Measurements from ENCODE around the gene PTPRG. TPM values are rescaled to one million over a fixed set of nuclear protein-coding genes. Genes with fewer than 3 reads are reported as not detected.

PTPRG gene
- total RNA-seq, 1 donor from 2014 or later, result 25.2 TPM

DNA sequence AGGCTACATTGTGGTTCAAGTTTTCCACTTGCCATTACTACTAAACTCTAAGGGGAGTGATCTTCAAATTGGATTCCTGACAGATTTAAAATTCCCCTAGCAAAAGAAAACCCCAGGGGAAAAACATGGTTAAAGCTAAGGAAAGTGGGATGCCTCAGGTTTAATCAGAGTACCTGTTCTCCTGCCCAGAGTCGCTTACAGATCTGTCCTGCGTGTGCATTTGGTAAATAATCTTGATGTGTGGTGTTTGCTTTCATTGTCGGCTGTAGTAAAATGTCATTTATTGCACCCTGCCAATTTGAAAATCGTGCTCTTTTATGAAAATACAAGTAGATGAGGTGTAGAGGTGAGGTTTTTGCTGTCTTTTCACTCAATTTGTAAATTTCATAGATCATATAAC, 323.4 kb downstream of the PTPRG start:
- no peak for DNase-seq (ENCODE audit: low read depth)
- Histone ChIP-seq H3K4me3 (ENCODE audit: low read depth, low read length) (no peak overlapping the region), H3K27me3 (ENCODE audit: control insufficient read depth, insufficient read depth, low read length) (no peaks in the 10 kb centered on the region), H3K36me3 (ENCODE audit: control insufficient read depth, insufficient read depth, low read length) (no peaks in the 10 kb centered on the region)
- TF ChIP-seq, protein P1, sequence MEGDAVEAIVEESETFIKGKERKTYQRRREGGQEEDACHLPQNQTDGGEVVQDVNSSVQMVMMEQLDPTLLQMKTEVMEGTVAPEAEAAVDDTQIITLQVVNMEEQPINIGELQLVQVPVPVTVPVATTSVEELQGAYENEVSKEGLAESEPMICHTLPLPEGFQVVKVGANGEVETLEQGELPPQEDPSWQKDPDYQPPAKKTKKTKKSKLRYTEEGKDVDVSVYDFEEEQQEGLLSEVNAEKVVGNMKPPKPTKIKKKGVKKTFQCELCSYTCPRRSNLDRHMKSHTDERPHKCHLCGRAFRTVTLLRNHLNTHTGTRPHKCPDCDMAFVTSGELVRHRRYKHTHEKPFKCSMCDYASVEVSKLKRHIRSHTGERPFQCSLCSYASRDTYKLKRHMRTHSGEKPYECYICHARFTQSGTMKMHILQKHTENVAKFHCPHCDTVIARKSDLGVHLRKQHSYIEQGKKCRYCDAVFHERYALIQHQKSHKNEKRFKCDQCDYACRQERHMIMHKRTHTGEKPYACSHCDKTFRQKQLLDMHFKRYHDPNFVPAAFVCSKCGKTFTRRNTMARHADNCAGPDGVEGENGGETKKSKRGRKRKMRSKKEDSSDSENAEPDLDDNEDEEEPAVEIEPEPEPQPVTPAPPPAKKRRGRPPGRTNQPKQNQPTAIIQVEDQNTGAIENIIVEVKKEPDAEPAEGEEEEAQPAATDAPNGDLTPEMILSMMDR (IDR thresholded peaks at IDR 0.05; ENCODE audit: insufficient read depth, low read length, poor library complexity, severe bottlenecking), result no peak

DNA sequence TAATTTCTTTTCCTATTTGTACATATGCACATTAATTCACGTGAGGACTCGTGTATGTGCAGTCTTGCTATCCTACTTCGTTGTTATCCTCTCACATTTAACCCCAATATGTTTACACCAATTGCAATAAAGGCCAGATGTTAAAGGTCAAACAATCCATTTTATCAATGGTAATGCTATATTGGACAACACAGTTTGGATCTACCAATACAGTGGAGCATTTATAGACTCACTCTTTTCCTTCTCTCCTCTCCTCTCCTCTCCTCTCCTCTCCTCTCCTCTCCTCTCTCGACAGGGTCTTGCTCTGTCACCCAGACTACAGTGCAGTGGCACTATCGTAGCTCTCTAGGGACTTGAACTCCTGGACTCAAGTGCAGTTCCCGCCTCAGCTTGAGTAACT, 324.0 kb downstream of the PTPRG start:
- TF ChIP-seq, protein P1 (IDR thresholded peaks at IDR 0.05; ENCODE audit: insufficient read depth, low read length, poor library complexity, severe bottlenecking), result no peak
- no peaks in the 10 kb centered on the region for H3K36me3 ChIP-seq (ENCODE audit: control insufficient read depth, insufficient read depth, low read length)
- no peak overlapping the region for H3K4me3 ChIP-seq (ENCODE audit: low read depth, low read length)
- no peak for DNase-seq (ENCODE audit: low read depth)
- no peaks in the 10 kb centered on the region for H3K27me3 ChIP-seq (ENCODE audit: control insufficient read depth, insufficient read depth, low read length)

DNA sequence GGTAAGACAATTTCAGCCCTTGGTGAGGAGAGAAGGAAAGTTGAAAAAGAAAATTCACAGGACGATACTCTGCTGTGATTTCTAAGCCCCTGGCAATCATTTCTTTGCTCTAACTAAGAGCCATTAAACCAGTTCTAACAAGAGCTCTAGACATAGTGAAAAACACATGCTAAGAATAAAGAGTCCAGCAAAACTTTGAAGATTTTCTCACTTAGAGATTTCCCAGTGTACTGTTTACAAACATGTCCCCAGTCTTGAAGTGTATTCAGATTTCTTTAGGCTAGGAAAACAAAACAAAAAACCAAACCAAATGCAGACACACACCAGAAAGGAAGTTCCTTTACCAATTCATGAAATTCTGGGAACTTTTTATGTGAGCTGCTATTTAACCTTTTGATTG, 325.8 kb downstream of the PTPRG start:
- H3K36me3 ChIP-seq (ENCODE audit: control insufficient read depth, insufficient read depth, low read length), result no peaks in the 10 kb centered on the region
- H3K27me3 ChIP-seq (ENCODE audit: control insufficient read depth, insufficient read depth, low read length), result no peaks in the 10 kb centered on the region
- DNase-seq (ENCODE audit: low read depth), result no peak
- no peak overlapping the region for H3K4me3 ChIP-seq (ENCODE audit: low read depth, low read length)
- TF ChIP-seq, protein P1 (IDR thresholded peaks at IDR 0.05; ENCODE audit: insufficient read depth, low read length, poor library complexity, severe bottlenecking), result no peak

GRCh38 chr3:61889259-61889658, 327.9 kb downstream of the PTPRG start:
- TF ChIP-seq, protein P1 (IDR thresholded peaks at IDR 0.05; ENCODE audit: insufficient read depth, low read length, poor library complexity, severe bottlenecking), result no peak
- Histone ChIP-seq H3K27me3 (ENCODE audit: control insufficient read depth, insufficient read depth, low read length) (no peaks in the 10 kb centered on the region), H3K4me3 (ENCODE audit: low read depth, low read length) (no peak overlapping the region), H3K36me3 (ENCODE audit: control insufficient read depth, insufficient read depth, low read length) (no peaks in the 10 kb centered on the region)
- no peak for DNase-seq (ENCODE audit: low read depth)

- Histone ChIP-seq H3K27me3 (ENCODE audit: control insufficient read depth, insufficient read depth, low read length) (no peaks in the 10 kb centered on the region), H3K4me3 (ENCODE audit: low read depth, low read length) (no peak overlapping the region), H3K36me3 (ENCODE audit: control insufficient read depth, insufficient read depth, low read length) (no peaks in the 10 kb centered on the region)
- TF ChIP-seq, protein P1 (IDR thresholded peaks at IDR 0.05; ENCODE audit: insufficient read depth, low read length, poor library complexity, severe bottlenecking), result no peak
- DNase-seq (ENCODE audit: low read depth), result no peak
Measured at GRCh38 chr3:61890167-61890566, 328.8 kb downstream of the PTPRG start.

DNA sequence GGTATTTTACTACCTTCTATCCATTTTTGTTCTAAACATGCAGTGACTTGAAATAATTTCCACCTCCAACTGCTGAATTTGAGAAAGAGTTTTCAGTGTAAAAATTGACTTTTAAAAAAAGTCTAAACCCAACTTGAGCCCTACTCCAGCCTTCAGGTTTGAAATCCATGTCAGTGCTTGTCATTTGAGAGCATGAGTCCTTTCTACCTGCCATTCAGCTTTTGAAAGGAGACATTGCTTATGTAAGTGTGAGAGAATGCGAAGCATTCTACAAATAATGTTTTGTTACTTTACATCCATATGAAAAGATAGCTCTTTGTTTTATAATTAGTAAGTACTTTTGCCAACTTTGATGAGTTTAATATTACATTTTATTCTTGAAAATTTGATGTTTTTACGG, 329.2 kb downstream of the PTPRG start:
- H3K4me3 ChIP-seq (ENCODE audit: low read depth, low read length), result no peak overlapping the region
- no peaks in the 10 kb centered on the region for H3K27me3 ChIP-seq (ENCODE audit: control insufficient read depth, insufficient read depth, low read length)
- no peak for DNase-seq (ENCODE audit: low read depth)
- TF ChIP-seq, protein P1 (IDR thresholded peaks at IDR 0.05; ENCODE audit: insufficient read depth, low read length, poor library complexity, severe bottlenecking), result no peak
- H3K36me3 ChIP-seq (ENCODE audit: control insufficient read depth, insufficient read depth, low read length), result no peaks in the 10 kb centered on the region
